ENCODE measurements around the gene PLSCR2.
"Not testable (repeated sequence)": the region's sequence is repeated elsewhere in the genome, so short reads cannot be mapped to it uniquely, and the experiment has no call there.

PLSCR2 gene, protein sequence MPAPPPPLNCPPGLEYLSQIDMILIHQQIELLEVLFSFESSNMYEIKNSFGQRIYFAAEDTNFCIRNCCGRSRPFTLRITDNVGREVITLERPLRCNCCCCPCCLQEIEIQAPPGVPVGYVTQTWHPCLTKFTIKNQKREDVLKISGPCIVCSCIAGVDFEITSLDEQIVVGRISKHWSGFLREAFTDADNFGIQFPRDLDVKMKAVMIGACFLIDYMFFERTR

DNA sequence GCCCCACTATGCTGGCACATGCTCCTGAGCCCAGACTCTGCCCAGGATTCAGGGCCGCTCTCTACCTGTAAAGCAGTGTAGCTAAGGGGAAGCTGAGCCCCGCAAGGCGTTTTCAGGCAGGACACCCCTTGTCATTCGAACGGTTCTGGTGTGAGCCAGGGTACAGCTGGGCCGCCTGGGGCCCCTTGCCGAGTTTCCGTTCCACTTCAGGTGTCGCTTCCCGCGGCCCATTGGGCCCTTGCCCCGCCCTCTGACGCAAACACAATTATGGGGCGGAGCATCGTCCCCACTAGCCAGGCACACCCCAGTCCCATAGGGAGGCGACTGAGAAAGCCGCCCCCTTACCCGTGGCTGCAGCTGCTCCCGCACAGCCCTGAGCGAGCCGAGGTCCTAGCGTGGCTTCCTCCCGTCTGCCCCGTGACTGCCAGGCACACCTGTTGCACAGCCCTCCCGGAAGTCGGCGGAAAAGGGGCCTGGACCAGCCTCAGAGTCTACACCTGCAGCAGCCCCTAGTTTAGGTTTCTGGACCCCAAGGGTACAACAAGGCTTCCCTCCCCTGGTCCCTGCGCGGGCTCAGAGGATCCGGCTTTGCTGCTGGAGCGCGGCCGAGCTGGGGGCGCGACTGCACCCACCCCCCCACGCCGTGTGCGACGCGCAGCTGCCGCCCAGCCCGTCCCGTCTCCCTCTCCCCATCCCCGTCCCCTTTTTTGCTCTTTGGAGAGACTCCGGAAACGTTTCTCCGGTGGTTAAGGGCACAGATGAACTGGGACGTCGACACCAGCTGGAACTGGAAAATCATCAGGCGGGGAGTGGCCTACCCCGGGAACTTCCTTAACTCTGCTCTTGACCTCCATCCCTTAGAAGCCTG, at the start of gene PLSCR2:
PLSCR2 (minus strand) TSS at position 412 of the 868 bp plus-strand sequence. CDS start 9,657 bp downstream, outside the sequence.
- peak; percentile 19 for DNase-seq (ENCODE audit: low read depth)

DNA sequence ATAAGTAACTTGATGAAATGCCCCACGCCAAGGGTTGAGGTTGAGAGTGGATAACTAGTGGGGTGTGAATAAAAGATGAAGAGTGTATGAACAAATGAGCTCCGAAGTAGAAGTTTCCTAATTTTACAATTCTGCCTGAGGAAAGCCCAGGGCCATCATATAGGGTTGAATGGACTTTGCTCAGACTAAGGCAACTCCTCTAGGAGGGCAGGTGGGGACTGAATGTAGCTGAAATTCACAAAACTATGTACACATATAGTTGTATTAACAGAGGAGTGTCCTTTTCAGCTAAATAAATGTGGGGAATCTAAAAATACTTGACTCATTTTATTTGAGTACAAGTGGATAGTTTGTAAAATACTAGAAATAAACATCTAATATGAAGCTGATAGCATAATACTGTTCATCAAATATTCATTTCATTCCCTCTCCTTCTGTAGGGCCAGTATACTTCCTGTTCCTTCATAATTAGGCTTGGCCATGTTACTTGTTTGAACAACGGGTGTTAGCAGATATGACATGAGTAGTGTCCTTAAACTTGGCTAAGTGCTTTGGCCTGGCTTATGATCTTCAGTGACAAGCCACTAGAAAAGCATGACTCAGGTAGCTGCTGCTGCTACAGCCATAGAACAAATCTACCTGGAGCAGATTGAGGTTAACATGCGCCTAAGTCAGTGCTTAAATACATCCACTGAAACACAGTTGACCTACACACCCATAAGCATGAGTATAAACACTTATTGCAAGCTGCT, 48.5 kb upstream of the PLSCR2 start:
- DNase-seq (ENCODE audit: low read depth) = no peak

DNA sequence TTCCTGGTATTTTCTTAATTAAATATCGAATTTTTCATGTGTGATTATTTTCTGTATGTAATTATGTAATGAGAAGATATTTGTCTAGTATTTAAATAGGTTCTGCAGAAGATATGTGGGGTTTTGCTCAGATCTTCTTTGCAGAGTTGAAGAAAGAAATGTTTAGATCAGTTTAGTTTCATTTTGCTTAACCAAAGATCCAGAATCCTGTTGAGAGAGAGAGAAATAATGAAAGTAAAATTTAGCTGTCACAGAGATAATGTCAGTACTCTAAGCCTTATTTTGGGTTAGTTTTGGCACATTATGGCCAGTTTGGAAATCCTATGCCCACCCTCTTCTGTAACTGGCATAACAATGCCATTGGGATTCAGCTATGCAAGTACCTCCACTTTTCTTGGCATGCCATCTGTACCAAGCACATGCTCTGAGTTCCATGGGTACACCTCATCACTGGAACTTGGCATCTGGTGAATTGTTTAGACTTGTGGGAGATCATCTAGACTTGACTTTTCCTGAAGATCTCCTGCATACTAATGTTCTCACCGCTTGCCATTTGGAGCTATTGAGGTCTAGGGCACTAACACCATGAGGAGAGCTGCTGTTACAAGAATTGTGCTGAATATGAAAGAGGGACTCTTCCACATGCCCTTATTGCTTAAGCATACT, 44.2 kb upstream of the PLSCR2 start:
- no peak for DNase-seq (ENCODE audit: low read depth)

DNA sequence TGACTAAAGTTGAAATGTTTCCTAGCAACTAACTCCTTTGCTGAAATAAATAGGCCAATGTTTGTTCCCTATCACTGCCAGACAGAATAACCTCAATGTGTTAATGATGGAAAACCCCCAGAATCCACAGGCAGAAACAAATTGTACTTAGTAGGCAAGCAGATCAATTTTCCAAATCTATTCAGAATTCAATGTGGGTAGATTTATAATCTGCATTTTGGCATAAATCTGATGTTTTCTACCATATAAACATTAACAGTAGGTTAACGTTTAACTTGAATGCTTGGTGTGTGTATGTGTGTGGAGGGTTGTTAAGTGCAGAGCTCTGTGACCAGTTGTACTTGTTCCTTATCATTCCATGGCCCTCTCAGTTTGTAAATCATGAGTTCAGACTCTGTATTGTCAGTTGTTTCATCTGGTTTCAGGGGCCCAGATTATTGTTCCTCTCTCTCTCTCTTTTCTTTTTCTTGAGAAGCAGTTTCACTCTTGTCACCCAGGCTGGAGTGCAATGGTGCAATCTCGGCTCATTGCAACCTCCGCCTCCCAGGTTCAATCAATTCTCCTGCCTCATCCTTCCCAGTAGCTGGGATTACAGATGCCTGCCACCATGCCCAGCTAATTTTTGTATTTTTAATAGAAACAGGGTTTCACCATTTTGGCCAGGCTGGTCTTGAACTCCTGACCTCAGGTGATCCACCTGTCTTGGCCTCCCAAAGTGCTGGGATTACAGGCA, 42.2 kb upstream of the PLSCR2 start:
- no peak for DNase-seq (ENCODE audit: low read depth)

DNA sequence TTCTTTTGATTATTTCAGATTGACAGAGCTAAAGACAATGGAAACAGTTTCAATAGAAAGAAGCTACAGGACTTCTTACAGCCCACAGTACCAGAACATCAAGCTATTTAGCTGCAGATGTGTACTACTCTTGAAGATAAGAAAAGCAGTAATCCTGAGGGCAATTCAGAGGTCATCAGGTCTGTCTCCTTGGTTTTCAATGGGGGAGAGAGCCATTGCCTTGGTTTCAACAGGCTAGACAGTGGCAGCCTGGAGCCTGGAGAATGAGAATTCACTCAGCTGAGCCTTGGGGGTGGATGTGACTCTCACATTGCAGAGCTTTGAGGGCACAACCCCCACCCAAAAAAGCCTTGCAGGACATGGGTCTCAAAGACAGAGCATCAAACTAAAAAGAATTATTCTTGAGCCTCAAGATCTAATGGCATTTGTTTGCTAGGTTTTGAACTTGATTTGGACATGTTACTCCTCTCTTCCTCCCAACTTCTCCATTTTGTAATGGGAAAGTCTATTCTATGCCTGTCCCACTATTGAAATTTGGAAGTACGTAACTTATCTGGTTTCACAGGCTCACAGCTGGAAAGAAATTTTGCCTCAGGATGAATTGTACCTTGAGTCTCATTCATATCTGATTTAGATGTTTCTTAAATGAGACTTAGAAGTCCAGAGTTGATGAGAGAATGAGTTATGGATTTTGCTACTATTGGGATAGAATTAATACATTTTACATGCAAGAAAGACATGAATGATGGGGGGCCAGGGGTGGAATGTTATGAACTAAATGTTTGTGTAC, 38.2 kb upstream of the PLSCR2 start:
- DNase-seq (ENCODE audit: low read depth) = no peak

DNA sequence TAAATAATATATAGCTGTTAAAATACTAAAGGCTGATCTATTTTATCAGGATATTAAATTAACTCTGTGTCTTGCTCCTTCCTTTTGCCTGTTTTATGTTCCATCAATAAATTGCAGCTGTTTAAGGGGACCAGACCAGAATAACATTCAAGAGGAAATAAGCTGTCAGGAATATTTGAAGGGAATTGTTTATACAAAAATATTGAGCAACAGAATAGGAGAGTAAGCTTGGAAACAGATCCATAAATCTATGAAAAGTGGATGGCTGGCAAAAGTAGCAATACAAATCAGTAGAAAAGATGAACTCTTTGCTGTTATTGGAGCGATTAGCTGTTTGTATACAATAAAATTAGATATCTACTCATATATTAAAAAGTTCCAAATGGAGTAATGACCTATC, 36.2 kb upstream of the PLSCR2 start:
- DNase-seq (ENCODE audit: low read depth) = peak; percentile 44

DNA sequence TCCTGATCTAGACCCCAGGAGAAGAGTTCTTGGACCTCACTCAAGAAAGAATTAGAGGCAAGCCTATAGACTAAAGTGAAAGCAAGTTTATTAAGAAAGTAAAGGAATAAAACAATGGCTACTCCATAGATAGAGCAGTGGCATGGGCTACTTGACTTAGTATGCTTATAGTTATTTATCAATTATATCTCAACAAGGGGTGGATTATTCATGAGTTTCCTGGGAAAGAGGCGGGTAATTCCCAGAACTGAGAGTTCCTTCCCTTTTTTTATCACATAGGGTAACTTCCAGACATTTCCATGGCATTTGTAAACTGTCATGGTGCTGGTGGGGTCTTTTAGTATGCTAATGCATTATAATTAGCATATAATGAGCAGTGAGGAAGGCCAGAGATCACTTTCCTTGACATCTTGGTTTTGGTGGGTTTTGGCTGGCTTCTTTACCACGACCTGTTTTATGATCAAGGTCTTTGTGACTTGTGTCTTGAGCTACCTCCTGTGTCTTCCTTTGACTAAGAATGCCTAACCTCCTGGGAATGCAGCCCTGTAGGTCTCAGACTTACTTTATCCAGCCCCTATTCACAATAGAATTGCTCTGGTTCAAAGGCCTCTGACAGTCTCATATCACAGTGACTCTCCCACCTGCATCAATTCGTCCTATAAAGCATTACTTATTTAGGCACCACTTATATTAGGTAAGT, 35.3 kb upstream of the PLSCR2 start:
- no peak for DNase-seq (ENCODE audit: low read depth)

DNA sequence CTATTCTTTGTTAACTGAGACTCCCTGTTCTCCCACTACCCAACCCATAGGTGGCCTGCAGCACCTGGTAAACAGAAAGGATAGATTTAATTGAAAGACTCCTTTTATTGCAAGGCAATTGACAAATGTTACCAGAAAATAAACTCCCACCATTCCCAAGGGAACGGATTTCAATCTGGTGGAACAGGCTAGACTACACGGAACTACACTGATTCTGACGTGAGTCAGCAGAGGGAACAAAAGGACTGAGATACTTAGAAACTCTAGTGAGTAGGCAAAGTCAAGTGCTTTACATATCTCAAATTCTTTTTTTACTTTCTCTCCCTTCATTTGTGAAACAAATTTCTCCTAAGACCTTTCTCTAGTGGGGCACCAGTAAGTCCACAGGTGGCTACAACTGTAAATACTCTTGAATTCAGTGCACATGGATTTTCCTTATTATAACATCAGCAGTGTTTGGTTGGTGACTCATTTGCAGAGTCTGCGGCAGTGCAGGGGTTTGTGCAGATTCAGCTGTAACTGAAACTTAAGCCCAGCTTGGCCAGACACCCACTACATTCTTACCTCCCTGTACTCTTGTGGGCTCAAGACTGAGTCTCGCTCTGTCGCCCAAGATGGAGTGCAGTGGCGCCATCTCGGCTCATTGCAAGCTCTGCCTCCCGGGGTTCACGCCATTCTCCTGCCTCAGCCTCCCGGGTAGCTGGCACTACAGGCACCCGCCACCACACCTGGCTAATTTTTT, 34.3 kb upstream of the PLSCR2 start:
- DNase-seq (ENCODE audit: low read depth) = peak; percentile 90

DNA sequence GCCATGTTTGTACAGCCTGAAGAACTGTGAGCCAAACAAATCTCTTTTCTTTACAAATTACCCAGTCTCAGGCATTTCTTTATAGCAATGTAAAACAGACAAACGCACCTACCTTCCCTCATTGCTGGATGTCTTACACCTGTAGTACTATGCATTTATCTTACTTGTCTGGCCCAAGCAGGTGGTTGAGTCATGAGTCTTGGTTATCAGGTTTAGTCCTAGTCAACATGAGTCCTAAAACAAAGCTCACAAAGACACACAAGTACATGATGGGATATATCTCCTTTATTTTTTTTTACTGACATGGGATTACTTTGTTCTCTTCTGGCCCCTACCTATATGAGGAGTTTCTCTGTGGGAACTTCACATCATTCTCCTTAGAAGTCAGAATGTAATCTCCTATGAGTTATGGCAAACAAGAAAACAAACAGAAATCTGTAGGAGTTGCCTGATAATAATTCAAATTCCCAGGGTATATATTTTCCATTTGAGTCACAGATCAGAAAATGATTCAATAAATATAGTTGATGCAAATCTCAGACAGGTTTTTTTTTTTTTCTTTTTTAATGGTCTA, 33.6 kb upstream of the PLSCR2 start:
- peak; percentile 52 for DNase-seq (ENCODE audit: low read depth)

DNA sequence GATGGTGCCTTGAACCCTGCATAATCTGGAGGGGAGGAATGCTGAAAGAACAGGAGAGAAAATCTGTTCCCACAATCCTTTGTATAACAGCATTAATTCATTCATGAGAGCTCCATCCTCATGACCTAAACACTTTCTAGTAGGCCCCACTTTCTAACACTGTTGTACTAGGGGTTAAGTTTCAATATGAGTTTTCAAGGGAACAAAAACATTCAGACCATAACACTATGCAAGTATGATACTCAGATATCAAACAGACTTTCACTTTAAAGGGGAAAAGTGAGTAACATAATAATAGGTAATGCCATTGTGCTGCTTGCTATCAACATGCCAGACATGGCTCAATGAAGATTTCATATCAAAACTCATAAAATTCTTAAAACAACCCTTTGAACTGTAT, 32.4 kb upstream of the PLSCR2 start:
- DNase-seq (ENCODE audit: low read depth) = no peak

DNA sequence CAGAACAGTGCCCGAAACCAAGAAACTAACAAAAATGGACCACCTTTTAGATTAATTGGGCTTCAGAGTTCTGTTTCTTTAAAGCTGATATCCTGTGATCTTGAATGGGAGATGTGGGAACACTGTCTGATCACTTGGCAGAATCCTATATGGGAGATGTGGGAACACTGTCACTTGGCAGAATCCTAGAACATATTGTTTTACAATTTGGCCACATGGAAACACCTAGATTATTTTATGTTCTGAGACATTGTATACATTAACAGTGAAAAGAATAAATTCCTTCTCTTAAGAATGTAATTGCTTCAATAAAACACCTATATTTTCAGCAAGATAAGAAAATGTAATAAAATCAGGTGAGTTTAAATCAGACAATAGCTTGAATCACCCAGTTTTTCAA, 30.3 kb upstream of the PLSCR2 start:
- DNase-seq (ENCODE audit: low read depth) = no peak

DNA sequence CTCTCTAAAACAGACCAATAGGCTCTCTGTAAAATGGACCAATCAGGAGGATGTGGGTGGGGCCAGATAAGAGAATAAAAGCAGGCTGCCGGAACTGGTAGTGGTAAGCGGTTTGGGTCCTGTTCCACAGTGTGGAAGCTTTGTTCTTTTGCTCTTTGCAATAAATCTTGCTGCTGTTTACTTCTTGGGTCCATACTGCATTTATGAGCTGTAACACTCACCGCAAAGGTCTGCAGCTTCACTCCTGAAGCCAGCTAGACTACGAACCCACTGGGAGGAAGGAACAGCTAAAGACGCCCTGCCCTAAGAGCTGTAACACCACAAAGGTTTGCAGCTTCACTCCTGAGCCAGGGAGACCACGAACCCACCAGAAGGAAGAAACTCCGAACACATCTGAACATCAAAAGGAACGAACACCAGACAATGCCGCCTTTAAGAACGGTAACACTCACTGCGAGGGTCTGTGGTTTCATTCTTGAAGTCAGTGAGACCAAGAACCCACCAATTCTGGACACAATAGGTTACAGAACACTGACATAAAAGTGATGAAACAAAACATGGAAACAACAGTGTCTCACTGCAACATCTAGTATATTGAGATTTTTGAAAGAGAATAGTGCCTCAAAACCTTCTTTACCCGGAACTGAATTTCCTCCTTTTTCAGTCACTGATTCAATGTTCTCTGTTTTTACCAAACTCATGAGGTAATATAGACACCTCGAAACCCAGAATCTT, 28.8 kb upstream of the PLSCR2 start:
- DNase-seq (ENCODE audit: low read depth) = no peak

DNA sequence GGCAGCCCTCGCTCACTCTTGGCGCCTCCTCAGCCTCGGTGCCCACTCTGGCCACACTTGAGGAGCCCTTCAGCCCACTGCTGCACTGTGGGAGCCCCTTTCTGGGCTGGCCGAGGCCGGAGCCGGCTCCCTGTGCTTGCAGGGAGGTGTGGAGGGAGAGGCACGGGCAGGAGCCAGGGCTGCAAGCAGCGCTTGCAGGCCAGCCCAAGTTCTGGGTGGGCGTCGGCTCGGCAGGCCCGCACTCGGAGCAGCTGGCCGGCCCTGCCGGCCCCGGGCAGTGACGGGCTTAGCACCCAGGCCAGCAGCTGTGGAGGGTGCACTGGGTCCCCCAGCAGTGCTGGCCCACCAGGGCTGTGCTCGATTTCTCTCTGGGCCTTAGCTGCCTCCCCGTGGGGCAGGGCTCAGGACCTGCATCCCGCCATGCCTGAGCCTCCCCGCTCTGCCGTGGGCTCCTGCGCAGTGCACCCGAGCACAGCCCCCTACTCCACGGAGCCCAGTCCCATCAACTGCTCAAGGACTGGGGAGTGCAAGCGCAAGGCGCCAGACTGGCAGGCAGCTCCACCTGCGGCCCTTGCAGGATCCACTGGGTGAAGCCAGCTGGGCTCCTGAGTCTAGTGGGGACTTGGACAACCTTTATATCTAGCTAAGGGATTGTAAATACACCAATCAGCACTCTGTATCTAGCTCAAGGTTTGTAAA, 27.9 kb upstream of the PLSCR2 start:
- not testable (repeated sequence) for DNase-seq (ENCODE audit: low read depth)

DNA sequence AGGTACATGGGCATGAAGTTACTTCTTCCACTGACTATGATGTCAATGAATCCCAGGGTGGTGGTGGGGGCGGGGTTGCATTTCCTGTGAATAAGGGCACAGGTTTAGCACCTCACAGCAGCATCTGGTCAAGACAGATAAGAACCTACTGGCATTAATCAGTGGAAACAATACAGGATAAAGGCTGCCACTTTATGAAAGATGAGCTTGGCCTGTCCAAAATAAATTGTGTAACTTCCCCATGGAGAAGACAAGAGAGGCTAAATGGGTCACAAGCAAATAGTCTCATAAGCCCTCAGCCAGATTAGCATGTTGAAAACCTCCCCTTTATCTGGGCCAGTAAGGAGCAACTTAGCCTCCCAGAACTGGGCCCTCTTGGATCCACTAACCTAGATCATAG, 27.4 kb upstream of the PLSCR2 start:
- peak; percentile 54 for DNase-seq (ENCODE audit: low read depth)

DNA sequence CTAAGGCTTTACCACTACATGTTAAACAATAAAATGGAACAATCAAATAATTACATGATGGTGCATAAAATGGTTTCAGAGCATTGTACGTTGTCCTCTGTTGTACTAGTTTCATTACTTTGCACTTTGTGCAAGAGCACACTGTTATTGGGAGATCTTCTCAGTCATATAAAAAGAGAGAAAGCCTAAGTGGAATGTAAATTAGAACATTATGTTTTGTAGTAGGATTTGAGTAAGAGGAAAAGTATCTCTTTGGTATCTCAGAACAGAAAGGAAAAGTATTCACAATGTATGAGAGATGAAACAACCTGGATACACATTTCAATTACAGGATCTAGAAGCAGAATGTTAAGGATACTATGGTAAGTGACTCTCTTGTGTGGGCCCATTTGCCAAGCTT, 26.9 kb upstream of the PLSCR2 start:
- no peak for DNase-seq (ENCODE audit: low read depth)

DNA sequence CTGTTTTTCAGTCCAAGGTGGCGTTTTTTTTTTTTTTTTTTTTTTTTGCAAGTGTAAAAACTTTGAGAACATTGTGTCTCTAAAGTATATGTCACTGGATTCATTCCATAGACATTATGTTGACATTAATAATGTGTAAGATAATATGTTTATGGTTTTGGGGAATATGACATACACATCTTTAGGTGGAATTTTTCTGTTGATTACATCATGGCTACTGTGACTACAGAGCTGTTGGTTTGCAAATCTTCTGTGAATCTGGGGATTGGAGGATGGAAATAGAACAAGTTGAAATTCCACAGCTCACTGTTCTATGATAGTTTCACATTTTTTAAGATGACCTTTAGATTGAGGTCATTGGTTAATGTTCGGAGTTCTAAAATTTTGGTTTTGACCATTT, 24.4 kb upstream of the PLSCR2 start:
- DNase-seq (ENCODE audit: low read depth) = peak; percentile 78

DNA sequence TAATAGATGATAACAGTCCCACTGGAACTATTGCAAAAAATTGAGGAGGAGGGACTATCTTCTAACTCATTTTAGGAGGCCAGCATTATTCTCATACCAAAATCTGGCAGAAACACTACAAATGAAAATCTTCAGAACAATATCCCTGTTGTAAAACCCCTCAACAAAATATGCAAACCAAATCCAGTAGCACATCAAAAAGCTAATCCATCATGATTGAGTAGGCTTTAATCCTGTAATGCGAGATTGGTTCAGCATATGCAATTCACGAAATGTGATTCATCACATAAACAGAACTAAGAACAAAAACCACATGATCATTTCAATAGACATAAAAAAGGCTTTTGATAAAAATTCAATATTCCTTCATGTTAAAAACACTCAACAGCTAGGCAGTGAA, 23.9 kb upstream of the PLSCR2 start:
- DNase-seq (ENCODE audit: low read depth) = peak; percentile 82

DNA sequence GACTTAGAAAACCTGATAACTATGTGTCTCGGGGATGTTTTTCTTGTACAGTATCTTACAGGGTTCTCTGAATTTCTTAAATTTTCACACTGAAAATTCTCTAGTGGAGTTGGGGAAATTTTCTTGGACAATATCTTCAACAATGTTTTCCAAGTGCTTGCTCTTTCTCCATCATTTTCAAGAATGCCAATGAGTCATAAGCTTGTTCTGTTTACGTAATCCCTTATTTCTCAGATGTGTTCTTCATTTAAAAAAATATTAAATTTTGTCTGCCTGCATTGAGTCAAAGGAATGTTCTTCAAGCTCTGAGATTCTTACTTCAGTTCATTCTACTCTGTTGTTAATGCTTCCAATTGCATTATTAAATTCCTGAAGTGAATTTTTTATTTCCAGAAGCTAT, 21.9 kb upstream of the PLSCR2 start:
- peak; percentile 58 for DNase-seq (ENCODE audit: low read depth)

Measured in amniotic epithelial cell (primary cell).